HG03571 (cell line): ENCODE results near the gene FHL1.

Source experiments
- ATAC-seq: cut with Tn5 transposase; IDR thresholded peaks from one replicate; pipeline ENCODE4 v1.9.1; 2021; ENCODE audit not compliant: unreplicated experiment

FHL1 gene

GRCh38 chrX:136251041-136251991, 104.0 kb downstream of the FHL1 start, which contains the start of gene MAP7D3:
Gene MAP7D3 (minus strand): TSS chrX:136251400. CDS start chrX:136251358, 42 bp downstream.
- peak; percentile 88 for ATAC-seq

GRCh38 chrX:136255541-136255940, 108.2 kb downstream of the FHL1 start:
- ATAC-seq = no peak

GRCh38 chrX:136256026-136256425, 108.7 kb downstream of the FHL1 start:
- ATAC-seq = no peak

GRCh38 chrX:136258951-136259350, 111.6 kb downstream of the FHL1 start:
- no peak for ATAC-seq

GRCh38 chrX:136259543-136259942, 112.2 kb downstream of the FHL1 start:
- no peak for ATAC-seq

GRCh38 chrX:136260776-136261175, 113.4 kb downstream of the FHL1 start:
- ATAC-seq = no peak
